GM12892 (cell line): ENCODE results near the gene KLRC2.
"Not testable (repeated sequence)": the region's sequence is repeated elsewhere in the genome, so short reads cannot be mapped to it uniquely, and the experiment has no call there.

ENCODE experiments used
- DNase-seq: peaks from one replicate; pipeline ENCODE4 v3.0.0; 2011; ENCODE audit not compliant: insufficient read length
- FAIRE-seq: peaks from 2 replicates; lab custom pipeline; 2011; peaks lifted over from hg19 to GRCh38; lab: Jason Lieb, UNC
- POLR2A ChIP-seq: IDR thresholded peaks from 2 replicates; pipeline ENCODE4 v1.6.1; 2011; ENCODE audit warnings: low read depth, low read length, control low read depth
- POLR2AphosphoS5 ChIP-seq: IDR thresholded peaks from 2 replicates; pipeline ENCODE4 v1.6.1; 2011; ENCODE audit warnings: low read depth, low read length, control low read depth
- TAF1 ChIP-seq: IDR thresholded peaks from 2 replicates; pipeline ENCODE4 v1.6.1; 2011; ENCODE audit warnings: low read depth, mild to moderate bottlenecking, control low read depth, low read length, borderline replicate concordance

Gene KLRC2

GRCh38 chr12:10422159-10422558 is 13.7 kb downstream of the KLRC2 start:
- FAIRE-seq, result peak; percentile 94

GRCh38 chr12:10420334-10420733 is 15.5 kb downstream of the KLRC2 start, which contains the start of gene KLRC3:
Gene KLRC3, minus strand, starts transcription at chr12:10420595. Its CDS starts 45 bp downstream, at chr12:10420550.
- FAIRE-seq, result peak; percentile 46
- DNase-seq, result not testable (repeated sequence)

More at GRCh38 chr12:10422159-10422558, 13.7 kb downstream of the KLRC2 start:
- DNase-seq, result not testable (repeated sequence)

- DNase-seq (no peak), FAIRE-seq (no peak)
- no peak for TF ChIP-seq TAF1
- TF ChIP-seq POLR2AphosphoS5, result no peak
- TF ChIP-seq POLR2A, result no peak
Measured at GRCh38 chr12:10409392-10409791, 26.4 kb downstream of the KLRC2 start, which contains the start of gene KLRC4. Gene KLRC4, minus strand, starts transcription at chr12:10409757. Its CDS starts 182 bp downstream, at chr12:10409575.

- FAIRE-seq, result no peak
- TF ChIP-seq POLR2A (no peak), POLR2AphosphoS5 (no peak), TAF1 (no peak)
- no peak for DNase-seq
Measured at GRCh38 chr12:10408842-10409241, 27.0 kb downstream of the KLRC2 start.

GRCh38 chr12:10406725-10407124 is 29.1 kb downstream of the KLRC2 start:
- FAIRE-seq (peak; percentile 24), DNase-seq (no peak)
- no peak for TF ChIP-seq TAF1
- TF ChIP-seq POLR2A, result no peak
- TF ChIP-seq POLR2AphosphoS5, result no peak

- DNase-seq (no peak), FAIRE-seq (no peak)
- no peak for TF ChIP-seq TAF1
- TF ChIP-seq POLR2AphosphoS5, result no peak
- TF ChIP-seq POLR2A, result no peak
Measured at GRCh38 chr12:10405294-10405693, 30.5 kb downstream of the KLRC2 start.

- TF ChIP-seq POLR2A, result no peak
- DNase-seq, result no peak
- no peak for FAIRE-seq
Measured at GRCh38 chr12:10404798-10405197, 31.0 kb downstream of the KLRC2 start.

- no peak for TF ChIP-seq TAF1
- TF ChIP-seq POLR2AphosphoS5, result no peak
- no peak for TF ChIP-seq POLR2A
- DNase-seq, result no peak
- FAIRE-seq, result no peak
Measured at GRCh38 chr12:10400829-10401228, 35.0 kb downstream of the KLRC2 start.

- no peak for DNase-seq
- TF ChIP-seq POLR2A, result no peak
- no peak for TF ChIP-seq TAF1
- no peak for TF ChIP-seq POLR2AphosphoS5
- FAIRE-seq, result no peak
Measured at GRCh38 chr12:10398168-10398567, 37.6 kb downstream of the KLRC2 start.

GRCh38 chr12:10397296-10397695 is 38.5 kb downstream of the KLRC2 start:
- TF ChIP-seq POLR2A, result no peak
- TF ChIP-seq POLR2AphosphoS5, result no peak
- TF ChIP-seq TAF1, result no peak
- FAIRE-seq, result no peak

GRCh38 chr12:10396176-10396575 is 39.6 kb downstream of the KLRC2 start:
- not testable (repeated sequence) for FAIRE-seq, DNase-seq

More at GRCh38 chr12:10397296-10397695, 38.5 kb downstream of the KLRC2 start:
- no peak for DNase-seq

- DNase-seq (no peak), FAIRE-seq (peak; percentile 88)
Measured at GRCh38 chr12:10395390-10395998, 40.3 kb downstream of the KLRC2 start.

GRCh38 chr12:10394531-10395152 is 41.2 kb downstream of the KLRC2 start:
- not testable (repeated sequence) for FAIRE-seq, DNase-seq

More at GRCh38 chr12:10395390-10395998, 40.3 kb downstream of the KLRC2 start:
- TF ChIP-seq POLR2A (no peak), TAF1 (no peak), POLR2AphosphoS5 (no peak)
